GM19372 (cell line): ENCODE results near the gene ASF1B.

Experiments
- ATAC-seq: cut with Tn5 transposase; IDR thresholded peaks from one replicate; pipeline ENCODE4 v1.9.1; 2021; ENCODE audit warnings: mild to moderate bottlenecking, low read depth, moderate library complexity; ENCODE audit not compliant: unreplicated experiment

The ASF1B gene

DNA sequence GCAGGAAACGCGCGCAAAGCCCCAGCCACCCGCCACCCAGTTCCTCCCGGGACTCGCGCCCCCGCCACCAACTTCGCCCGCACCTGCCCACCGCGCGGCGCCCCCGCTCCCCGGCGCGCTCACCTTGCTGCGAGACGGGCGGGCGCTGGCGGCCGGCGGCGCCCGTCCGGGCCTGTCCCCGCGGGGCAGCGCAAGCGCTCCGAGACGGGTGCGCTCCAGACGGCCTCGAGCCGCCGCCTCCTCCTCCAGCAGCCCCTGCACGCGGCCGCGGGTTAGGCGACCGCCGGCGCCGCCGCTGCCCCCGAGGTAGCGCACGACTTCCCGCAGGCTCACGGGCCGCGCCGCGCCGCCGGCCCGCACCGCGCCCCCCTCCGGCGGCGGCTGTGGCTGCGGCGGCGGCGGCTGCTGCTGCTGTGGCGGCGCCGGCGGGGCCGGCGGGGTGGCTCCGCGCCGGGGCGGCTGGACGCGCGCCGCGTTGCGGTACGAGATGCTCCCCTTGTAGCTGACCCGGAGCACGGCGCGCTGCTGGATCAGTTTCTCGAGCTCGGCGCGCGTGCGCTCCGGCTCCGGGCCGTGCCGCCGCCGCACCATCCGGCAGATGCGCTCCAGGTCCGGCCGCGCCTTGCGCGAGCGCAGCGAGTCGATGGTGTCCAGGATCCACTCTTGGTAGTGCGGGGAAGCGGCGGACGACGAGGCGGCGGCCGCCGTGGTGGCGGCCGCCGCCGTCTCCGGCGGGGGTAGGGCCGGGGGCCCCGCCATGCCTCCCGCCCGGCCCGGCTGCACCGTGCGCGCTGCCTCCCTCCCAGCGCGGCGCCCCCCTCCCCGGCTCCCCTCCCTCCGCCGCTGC lies 46.5 kb downstream of the ASF1B start:
- ATAC-seq: peak; percentile 26

DNA sequence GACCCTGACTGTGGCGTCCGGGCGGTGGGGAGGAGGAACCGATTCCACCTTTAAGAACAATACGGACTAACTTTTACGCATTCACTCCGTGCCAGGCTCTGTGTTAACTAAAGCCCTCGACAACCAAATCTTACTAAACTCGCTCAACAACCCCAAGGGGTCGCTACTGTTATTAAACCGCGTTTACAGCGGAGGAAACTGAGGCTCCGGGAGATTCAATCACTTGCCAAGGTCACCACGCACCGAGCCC lies 47.1 kb downstream of the ASF1B start:
- no peak for ATAC-seq

DNA sequence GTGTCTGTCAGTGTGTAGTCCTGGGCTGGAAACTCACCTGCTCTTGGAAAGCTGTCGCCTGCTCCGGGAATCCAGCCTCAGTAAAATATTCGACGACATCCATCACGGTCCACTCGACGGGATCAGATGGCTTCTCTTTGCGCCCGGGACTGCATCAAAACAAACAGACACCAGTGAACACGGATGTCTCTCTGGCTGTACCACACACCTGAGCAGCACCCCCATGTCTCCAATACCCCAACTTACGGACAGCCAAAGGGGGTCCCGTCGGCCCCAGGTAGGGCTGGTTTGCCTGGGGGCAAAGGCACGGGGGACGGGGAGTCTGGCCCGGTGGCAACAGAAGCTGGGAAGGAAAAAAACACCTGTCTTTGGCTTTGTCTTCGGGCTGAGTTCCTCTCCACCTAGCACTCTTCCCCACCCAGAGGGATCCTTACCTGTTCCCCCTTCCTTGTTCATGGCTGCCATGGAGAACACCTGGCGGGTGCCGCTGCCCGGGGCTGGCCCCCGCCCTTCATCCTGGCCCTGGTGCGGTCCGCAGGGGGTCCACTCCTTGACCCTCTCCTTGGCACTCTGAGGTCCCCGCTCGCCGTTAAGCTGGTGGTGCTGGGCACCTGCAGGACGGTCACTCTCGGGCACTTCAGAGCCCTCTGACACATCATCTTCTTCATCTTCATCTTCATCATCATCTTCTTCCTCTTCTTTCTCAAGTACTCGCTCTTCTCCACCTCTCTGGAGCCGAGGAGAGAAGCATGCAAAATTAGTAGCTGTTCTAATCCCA lies 47.6 kb downstream of the ASF1B start:
- ATAC-seq: no peak

DNA sequence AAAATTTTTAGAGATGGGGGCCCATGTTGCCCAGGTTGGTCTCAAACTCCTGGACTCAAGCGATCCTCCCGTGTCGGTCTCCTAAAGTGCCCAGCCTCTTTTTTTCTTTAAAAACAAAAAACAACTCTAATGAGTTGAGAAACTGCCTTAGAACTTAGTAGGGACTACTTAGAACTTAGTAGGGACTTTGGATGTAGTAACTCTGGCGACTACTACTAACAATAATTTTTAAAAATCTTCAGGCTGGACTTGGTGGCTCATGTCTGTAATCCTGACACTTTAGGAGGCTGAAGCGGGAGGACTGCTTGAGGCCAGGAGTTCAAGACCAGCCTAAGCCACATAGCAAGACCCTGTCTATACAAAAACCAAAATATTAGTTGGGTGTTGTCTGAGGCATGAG lies 50.3 kb downstream of the ASF1B start:
- ATAC-seq: no peak

DNA sequence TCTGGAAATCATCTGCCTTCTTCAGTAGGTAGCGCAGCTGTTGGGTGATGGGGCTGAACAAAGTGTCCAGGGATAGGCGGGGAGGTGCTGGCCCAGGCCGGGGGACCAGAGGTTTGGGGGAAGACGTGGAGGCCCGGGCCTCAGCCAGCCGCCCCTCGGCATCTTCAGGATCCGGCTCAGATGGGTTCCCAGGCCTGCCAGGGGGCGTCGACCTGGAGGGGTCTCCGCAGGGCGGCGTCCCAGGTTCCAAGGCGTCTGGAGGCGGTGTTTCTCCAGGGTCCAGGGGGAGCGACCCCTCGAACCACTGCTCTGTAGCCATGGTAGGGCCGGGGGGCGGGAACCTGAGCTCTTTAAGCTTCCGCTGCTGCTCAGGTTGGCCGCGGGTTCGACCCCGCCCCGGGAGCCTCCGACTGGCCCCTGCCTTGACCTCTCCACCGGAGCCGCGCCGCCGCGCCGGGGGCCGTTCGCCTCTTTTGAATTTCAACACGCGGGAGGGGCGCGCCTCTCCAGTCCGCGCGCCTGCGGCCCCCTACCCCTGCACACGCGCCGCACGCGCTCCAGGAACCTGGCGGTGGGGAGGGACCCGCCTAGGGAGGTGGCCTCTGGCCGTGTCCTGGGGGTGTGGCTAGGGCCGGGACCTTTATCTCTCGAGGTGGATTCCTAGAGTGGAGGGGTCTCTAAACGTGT lies 50.9 kb downstream of the ASF1B start, which contains the start of gene C19orf67:
Gene C19orf67, minus strand, starts transcription at position 475 of the 687 bp plus-strand sequence. Its CDS starts 156 bp downstream, at position 319.
- ATAC-seq: no peak

DNA sequence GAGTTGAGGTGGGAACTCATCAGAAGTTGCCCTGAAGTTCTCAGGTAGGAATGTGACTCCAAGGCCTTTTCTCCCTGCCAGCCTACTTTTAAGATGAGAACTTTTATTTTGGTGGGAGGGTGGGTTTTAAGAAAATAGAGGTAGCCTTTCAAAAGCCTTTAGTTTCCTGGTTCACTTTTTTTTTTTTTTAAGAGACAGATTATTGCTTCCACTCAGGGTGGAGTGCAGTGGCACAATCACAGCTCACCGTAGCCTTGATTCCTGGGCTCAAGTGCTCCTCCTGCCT lies 53.8 kb downstream of the ASF1B start:
- ATAC-seq: no peak

DNA sequence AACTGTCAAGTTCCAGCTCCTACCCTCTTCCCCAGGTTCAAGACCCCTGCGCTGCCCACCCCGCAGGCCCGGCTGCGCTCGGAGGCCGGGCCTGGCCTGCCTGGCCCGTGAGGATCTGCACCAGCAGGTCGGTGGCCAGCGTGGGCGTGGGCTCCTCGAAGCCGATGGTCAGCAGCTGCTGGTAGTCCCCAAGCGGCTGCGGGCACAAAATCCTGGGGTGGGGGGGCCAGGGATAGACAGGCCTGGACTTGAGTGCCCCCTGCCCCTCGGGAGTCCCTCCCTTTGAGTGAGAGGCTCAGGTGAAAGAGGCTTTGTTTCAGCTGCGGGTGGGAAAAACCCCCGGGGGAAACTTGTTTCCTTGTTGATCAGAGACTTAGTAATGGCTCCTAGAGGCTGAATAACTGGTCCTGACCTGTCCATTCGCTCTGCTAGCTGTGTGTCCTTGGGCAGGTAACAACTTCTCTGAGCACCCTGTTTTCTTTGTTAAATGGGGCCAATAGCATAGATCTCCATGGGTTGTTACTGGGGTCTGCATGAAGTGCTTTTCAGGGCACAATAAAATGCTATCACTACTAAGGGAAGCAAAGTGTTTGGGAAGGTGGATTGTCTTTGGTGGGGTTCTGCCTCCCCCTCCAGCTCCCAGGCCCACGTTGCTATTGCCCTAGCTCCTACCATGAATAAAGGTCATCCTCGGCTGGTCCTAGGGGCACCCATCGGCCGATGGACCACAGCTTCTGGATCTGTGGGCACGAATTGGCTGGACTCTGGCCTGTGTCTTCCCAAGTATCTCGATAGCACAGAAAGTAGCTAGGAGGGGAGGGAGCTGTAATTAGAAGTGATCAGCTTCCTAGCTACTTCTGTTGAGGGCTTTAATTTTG lies 54.4 kb downstream of the ASF1B start:
- ATAC-seq: no peak

DNA sequence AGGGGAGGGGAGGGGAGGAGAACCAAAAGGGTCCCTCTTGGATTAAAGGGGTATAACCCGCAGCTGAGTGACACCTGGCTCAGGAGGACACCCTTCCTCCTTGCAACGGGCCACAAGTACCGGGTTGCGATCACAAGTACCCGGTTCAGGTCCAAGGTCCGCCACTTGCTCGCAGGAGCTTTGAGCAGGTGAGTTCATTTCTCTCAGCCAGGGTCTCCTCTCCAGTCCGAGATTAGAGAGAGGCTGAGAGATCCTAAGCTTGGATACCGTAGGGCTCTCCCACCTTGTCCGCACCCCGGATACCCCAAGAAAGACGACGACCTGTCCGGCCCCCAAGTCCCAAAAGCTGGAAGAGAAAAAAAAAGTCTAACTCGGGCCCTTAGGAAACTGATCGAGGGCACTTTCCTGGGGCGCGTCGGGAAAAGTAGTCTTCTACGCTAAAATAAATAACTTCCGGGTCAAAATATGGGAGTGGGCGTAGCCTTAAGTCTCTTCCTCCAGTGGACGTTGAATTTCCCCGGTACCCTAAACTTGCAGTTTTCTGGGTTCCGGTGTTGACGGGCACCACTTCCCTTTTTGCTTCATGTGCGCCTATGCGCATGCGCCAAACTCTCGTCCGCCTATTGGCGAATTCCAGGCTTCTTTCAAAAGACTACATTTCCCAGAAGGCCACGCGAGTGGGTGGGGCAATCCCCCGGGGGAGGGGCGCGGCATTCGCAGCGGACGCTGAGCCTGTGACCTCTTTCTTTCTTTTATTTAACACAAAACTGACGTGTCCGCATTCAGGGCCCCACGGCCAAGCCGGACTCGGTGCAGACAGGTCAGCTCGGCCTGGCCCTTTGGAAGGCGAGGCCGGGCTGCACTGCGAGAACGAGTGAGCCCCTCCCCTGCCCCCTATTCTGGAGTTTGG lies 55.2 kb downstream of the ASF1B start:
- peak; percentile 93 for ATAC-seq

DNA sequence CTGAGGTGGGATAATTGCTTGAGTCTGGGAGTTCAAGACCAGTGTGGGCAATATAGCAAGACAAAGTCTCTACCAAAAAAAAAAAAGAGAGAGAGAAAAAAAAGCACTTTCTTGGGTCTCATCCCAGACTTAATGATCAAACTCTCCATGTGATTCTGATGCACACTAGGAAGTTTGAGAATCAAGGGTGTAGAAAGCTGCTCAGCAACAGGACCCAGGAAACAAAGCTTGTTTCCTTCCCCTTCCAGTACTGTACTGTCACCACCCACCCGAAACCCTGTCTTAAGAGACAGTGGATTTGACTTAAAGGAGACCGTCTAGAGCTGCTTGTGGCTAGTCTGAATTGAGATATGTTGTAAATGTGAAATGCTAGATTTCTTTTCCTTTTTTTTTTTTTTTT lies 58.0 kb downstream of the ASF1B start:
- no peak for ATAC-seq

DNA sequence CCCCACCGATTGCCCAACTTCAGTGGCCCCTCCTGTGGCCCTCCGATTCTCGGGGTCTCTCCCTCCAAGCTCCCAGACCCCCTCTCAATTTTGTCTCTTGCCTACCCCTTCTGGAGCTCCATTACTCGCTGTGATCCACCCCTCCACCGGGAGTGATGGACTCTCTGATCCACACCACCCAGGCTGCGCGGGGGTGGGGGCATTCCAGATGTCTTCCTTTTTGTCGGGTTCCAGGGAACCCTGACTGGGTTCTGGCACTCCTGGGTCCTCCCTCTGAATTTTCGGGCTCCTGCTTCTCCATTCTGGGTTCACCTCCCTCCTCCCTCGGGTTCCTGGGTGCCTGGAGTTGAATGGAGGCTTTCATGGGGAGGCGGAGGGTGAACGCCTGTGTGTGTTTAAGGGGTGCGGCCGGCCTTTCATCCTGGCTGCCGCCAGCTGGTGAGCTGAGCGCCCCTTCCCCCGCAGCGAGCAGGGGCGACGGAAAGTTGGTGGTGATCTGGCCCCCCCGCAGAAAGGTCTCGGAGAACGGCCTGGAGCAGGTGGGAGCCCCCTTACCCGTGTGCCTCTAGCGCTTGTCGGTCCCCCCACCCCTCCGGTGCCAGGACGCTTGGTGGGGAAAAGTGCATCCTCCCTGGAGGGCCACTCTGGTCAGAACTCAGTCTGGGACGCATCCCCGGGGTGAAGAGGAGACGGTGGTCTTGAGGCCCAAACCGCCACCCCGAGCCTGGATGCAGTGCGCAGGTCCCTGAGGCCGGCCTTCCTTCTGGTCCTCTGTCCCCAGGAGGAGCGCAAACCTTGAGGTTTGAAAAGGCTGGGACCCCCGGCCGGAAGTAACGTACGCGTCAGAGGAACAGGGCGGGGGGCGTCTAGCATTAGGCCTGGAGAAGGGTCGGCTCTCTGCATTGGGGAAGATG lies 62.2 kb downstream of the ASF1B start:
- no peak for ATAC-seq

DNA sequence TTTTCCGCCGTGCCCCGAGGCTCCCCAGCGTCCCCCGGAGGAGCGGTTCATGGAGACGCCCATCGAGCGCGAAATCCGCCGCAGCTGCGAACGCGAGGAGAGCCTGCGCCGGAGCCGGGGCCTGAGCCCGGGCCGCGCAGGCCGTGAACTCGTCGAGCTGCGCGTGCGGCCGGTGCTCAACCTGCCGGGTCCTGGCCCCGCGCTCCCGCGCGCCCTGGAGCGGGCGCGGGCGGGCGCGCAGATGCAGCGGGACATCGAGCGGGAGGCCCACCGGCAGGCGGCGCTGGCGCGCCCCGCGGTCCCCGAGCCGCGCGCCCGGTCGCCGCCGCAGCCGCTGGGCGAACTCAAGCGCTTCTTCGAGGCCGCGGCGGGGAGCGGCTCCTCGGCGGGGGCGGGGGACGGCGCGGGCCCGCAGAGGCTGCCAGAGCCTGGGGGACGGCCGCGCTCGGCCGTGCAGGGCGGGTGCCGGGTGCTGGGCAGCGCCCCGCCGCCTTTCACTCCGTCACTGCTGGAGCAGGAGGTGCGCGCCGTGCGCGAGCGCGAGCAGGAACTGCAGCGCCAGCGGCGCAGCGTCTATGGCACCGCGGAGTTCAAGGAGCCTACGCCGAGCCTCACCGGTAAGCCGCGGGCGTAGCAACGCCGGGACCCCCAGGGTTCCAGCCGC lies 63.0 kb downstream of the ASF1B start:
- peak; percentile 57 for ATAC-seq

DNA sequence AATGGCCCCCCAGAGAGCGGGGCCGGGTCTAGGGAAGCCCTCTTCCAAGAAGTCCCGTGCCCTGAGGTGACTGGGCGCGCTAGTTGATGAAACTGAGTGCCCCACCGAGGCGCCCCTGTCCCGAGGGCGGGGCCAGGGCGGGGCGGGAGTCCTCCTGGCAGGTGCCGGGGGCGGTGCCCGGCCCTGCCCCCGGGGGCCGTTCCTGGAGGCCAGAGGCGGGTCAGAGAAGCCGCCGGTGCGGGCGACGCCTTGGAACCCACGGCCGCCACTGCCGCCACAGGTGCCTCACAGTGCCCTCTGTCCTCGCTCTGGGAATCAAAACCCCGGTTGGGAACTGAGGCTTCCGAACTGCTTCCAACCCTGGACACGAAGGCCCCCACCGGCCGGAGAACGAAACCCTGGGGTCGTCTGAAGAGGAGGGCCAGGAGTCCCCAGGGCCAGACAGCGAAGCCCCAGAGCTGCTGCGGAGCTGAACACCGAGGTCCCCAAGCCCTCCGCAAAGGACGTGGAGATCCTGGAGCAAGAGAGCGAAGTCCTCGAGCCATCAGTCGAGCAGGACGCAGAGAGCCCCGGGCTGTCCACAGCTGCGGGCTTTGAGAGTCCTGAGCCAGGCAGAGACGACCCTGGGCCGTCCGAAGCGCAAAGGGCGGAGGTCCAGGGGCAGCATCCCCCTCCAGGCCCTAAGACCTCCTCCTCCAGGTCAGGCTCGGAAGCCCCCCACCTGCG lies 63.7 kb downstream of the ASF1B start, which contains the start of gene MISP3:
Gene MISP3, plus strand, starts transcription at position 252 of the 726 bp plus-strand sequence. CDS start 524 bp downstream, outside the sequence.
- ATAC-seq: no peak

DNA sequence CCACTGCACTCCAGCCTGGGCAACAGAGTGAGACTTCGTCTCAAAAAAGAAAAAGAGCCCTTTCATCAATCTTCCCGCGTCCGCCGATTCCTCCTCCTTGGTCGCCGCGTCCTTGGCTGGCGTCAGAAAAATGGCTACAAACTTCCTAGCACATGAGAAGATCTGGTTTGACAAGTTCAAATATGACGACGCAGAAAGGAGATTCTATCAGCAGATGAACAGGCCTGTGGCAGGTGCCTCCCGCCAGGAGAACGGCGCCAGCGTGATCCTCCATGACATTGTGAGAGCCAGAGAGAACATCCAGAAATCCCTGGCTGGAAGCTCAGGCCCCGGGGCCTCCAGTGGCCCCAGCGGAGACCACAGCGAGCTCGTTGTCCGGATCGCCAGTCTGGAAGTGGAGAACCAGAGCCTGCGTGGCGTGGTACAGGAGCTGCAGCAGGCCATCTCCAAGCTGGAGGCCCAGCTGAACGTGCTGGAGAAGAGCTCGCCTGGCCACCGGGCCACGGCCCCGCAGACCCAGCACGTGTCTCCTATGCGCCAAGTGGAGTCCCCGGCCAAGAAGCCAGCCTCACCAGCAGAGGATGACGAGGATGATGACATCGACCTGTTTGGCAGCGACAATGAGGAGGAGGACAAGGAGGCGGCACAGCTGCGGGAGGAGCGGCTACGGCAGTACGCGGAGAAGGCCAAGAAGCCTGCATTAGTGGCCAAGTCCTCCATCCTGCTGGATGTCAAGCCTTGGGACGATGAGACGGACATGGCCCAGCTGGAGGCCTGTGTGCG lies 65.9 kb downstream of the ASF1B start:
- ATAC-seq: no peak
